Esophagus muscularis mucosa (tissue), 4 donors: ENCODE results near the gene DAZAP1. TPM values are rescaled to one million over a fixed set of nuclear protein-coding genes. Genes with fewer than 3 reads are reported as not detected.

Experiments used
- DNase-seq: peaks from one replicate; pipeline ENCODE4 v3.0.0-alpha.2; 2017; ENCODE audit errors: extremely low spot score
- H3K27ac ChIP-seq, 4 donors: fragments of 200-600 bp; sonication (generic); replicated peaks in 1 of 4; 1 replicate in 3 of 4; 2 replicates in 1 of 4; pipeline ENCODE4 v1.5.1; 2016 to 2019; ENCODE audit warnings: mild to moderate bottlenecking in 1 of 4
- H3K27me3 ChIP-seq, 4 donors: fragments of 200-600 bp; sonication (generic); one replicate each; pipeline versions ENCODE4 v1.5.1 to v1.6.0; 2016 to 2019
- H3K36me3 ChIP-seq, 4 donors: fragments of 200-600 bp; sonication (generic); one replicate each; pipeline ENCODE4 v1.5.1; 2016 to 2019
- H3K4me1 ChIP-seq, 4 donors: fragments of 200-600 bp; sonication (generic); one replicate each; pipeline ENCODE4 v1.5.1; 2016 to 2019
- H3K4me3 ChIP-seq, 4 donors: fragments of 200-600 bp; sonication (generic); 1 replicate in 2 of 4; 2 replicates in 2 of 4; pipeline ENCODE4 v1.5.1; 2016 to 2019; ENCODE audit warnings: mild to moderate bottlenecking in 4 of 4, moderate library complexity in 1 of 4
- H3K9me3 ChIP-seq, 4 donors: fragments of 200-600 bp; sonication (generic); 1 replicate in 3 of 4; 2 replicates in 1 of 4; pipeline ENCODE4 v1.5.1; 2016 to 2019
- EP300 ChIP-seq: sonication (generic); formaldehyde crosslinking; IDR thresholded peaks from one replicate; pipeline ENCODE4 v1.6.1; 2017; ENCODE audit warnings: antibody characterized with exemption
- POLR2A ChIP-seq: fragments of 450-650 bp; IDR thresholded peaks from one replicate; pipeline ENCODE4 v1.6.1; 2017; ENCODE audit warnings: antibody characterized with exemption, moderate library complexity, mild to moderate bottlenecking, low read depth
- POLR2AphosphoS5 ChIP-seq, 2 donors: sonication (generic); formaldehyde crosslinking; IDR thresholded peaks; one replicate each; pipeline ENCODE4 v1.6.1; 2017; ENCODE audit warnings: antibody characterized with exemption in 2 of 2
- WGBS: methylation state at CpG from one replicate; pipeline ENCODE4 v1.1.5; 2018; 5-methylcytosine and 5-hydroxymethylcytosine counted together
- intact Hi-C: fragments of 100-400 bp; cut with DNase I; formaldehyde crosslinking; loops from one replicate; pipeline ENCODE4 v1.15.1; 2023
- total RNA-seq, 4 donors: library from RNA; depleted of rRNA; stranded (reverse); fragments of >200 nt; gene quantifications; one replicate each; pipeline versions ENCODE4 v1.1.0 to v1.2.1, GENCODE V29; 2016
- TF ChIP-seq, protein P1 (sequence below), 3 experiments: fragments of 200-600 bp in 2 of 3; fragments of 450-650 bp in 1 of 3; sonication (generic) in 2 of 3; IDR thresholded peaks; one replicate each; pipeline ENCODE4 v1.5.1; 2017 to 2019; ENCODE audit warnings: antibody characterized with exemption in 3 of 3, mild to moderate bottlenecking in 2 of 3, moderate library complexity in 1 of 3

DAZAP1 gene
- total RNA-seq, 4 donors from 2014 or later = 44.9 to 79.4 (median 52.9) TPM

DNA sequence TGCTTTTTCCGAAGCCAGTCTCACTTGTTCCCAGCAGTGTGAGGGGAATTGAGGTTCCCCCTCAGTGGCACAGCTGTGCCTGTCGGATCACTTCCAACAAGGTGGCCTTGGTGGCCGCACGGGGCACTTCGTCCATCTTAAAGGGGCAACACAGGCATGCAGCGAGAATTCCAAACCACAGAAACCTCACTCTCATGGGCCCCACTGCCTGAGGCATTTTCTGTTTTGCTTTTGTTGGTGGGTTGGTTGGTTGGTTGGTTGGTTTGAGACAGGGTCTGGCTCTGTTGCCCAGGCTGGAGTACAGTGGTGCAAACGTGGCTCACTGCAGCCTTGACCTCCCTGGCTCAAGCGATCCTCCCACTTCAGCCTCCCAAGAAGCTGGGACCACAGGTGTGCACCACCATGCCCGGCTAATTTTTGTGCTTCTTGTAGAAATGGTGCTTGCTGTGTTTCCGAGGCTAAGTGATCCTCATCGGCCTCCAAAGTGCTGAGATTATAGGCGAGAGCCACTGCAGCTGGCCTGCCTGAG, 27.4 kb upstream of the DAZAP1 start:
- Histone ChIP-seq H3K27me3 (no peaks in the 10 kb centered on the region), H3K4me1 (peaks cover 12 to 27% (median 18%) of the 10 kb centered on the region in 4 donors), H3K9me3 (no peaks in the 10 kb centered on the region), H3K36me3 (peaks cover 10 to 25% (median 22%) of the 10 kb centered on the region in 4 donors), H3K4me3 (no peak overlapping the region), H3K27ac (no peak overlapping the region)
- TF ChIP-seq POLR2AphosphoS5 (IDR thresholded peaks at IDR 0.05) (no peak), POLR2A (no peak), EP300 (no peak)
- TF ChIP-seq, protein P1, sequence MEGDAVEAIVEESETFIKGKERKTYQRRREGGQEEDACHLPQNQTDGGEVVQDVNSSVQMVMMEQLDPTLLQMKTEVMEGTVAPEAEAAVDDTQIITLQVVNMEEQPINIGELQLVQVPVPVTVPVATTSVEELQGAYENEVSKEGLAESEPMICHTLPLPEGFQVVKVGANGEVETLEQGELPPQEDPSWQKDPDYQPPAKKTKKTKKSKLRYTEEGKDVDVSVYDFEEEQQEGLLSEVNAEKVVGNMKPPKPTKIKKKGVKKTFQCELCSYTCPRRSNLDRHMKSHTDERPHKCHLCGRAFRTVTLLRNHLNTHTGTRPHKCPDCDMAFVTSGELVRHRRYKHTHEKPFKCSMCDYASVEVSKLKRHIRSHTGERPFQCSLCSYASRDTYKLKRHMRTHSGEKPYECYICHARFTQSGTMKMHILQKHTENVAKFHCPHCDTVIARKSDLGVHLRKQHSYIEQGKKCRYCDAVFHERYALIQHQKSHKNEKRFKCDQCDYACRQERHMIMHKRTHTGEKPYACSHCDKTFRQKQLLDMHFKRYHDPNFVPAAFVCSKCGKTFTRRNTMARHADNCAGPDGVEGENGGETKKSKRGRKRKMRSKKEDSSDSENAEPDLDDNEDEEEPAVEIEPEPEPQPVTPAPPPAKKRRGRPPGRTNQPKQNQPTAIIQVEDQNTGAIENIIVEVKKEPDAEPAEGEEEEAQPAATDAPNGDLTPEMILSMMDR (IDR thresholded peaks at IDR 0.05) = no peak
- WGBS = 82% methylated on average over 12 of the region's 12 CpGs
- DNase-seq = no peak
- intact Hi-C loops = no loop called here

DNA sequence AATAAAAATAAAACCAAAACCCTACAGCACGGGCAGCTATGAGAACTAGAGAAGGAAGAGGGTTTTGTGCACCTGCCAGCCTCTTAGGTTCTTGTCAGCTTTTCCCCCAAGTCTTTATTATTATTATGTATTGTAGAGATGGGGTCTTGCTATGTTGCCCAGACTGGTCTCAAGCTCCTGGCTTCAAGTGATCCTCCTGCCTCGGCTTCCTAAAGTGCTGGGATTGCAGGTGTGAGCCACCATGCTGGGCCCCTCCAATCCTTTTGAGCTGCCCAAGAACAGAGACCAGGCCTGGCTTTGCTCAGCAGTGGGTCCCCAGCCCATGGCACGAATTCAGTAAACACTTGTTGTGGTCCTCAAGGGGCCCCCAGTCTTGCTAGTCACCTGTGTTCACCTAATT, 25.1 kb upstream of the DAZAP1 start:
- no peak for DNase-seq
- 82% methylated on average over 3 of the region's 3 CpGs for WGBS
- no peak for TF ChIP-seq POLR2A
- TF ChIP-seq POLR2AphosphoS5 (IDR thresholded peaks at IDR 0.05) = no peak
- no peak for TF ChIP-seq EP300
- TF ChIP-seq, protein P1 (IDR thresholded peaks at IDR 0.05) = no peak
- Histone ChIP-seq H3K27me3 (no peaks in the 10 kb centered on the region), H3K36me3 (peaks cover 5 to 30% (median 11%) of the 10 kb centered on the region in 4 donors), H3K27ac (no peak overlapping the region), H3K9me3 (no peaks in the 10 kb centered on the region), H3K4me3 (no peak overlapping the region), H3K4me1 (peaks cover 34 to 49% (median 40%) of the 10 kb centered on the region in 4 donors)
- intact Hi-C loops = no loop called here

DNA sequence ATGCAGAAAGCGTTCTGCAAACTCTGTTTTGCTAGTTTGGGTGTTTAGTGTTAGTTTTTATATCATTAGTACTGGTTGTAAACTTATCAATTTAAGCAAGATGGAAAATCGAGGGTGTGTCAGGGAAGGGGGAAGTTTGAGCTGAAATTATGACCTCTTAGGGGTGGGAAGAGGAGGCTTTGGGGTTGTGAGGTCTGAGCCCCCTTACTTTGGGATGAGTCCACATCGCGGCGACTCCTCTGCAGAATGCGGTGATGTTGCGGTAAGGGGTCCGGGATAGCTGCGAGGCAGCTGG, 24.4 kb upstream of the DAZAP1 start:
- intact Hi-C loops = loop anchor here (1.0 kb wide), 1 partner anchor 29 kb away; a partner anchor contains a TSS
- WGBS = 16% methylated on average over 9 of the region's 9 CpGs
- no peak for DNase-seq
- peak overlapping the region in 3 of 4 donors; percentile 92 to 95 (median 94) for H3K27ac ChIP-seq
- H3K9me3 ChIP-seq = no peaks in the 10 kb centered on the region
- H3K36me3 ChIP-seq = peaks cover 1 to 28% (median 7%) of the 10 kb centered on the region in 4 donors
- H3K27me3 ChIP-seq = no peaks in the 10 kb centered on the region
- peak overlapping the region; percentile 72 to 99 (median 90) for H3K4me3 ChIP-seq
- TF ChIP-seq, protein P1 (IDR thresholded peaks at IDR 0.05) = no peak
- TF ChIP-seq EP300 (no peak), POLR2A (no peak), POLR2AphosphoS5 (IDR thresholded peaks at IDR 0.05) (no peak)
- peaks cover 38 to 56% (median 47%) of the 10 kb centered on the region in 4 donors for H3K4me1 ChIP-seq

DNA sequence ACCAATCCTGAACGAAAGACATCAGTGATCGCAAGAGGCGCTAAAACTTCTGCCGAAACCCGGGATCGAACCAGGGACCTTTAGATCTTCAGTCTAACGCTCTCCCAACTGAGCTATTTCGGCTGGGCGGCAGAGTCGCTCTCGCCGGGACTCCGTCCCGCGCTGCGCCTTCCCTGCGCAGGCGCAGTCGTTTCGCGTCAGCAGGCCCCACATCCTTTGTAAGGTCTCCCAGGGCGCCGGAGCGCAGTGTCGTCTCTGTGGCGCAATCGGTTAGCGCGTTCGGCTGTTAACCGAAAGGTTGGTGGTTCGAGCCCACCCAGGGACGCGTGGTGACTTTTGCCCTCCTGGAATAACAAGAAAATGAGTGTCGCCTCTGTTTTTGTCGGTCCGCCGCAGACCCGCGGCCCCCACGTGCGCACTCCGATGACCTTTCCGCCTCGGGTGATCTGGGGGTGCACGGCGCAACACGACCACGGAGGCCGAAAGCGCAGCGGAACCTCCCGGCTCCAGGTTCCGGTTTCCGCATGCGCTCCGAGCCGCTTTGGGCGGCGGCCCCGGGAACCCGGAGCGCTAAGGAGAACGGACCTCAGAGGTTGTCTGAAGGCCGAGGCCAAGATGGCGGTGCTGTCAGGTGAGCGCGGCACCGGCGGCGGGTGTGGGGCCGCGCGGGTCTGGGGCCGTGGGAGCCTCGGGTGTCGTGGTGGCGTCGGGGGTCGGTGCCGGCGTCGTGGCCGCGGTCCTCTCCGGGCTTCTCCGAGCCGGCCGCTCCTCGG, 23.9 kb upstream of the DAZAP1 start, which contains the start of gene NDUFS7:
NDUFS7 (plus strand) TSS at position 596 of the 773 bp plus-strand sequence; CDS start at position 616, 20 bp downstream.
- no peaks in the 10 kb centered on the region for H3K9me3 ChIP-seq
- intact Hi-C loops = loop anchor here (1.0 kb wide), 1 partner anchor 29 kb away; a partner anchor contains a TSS
- H3K4me1 ChIP-seq = peaks cover 43 to 61% (median 49%) of the 10 kb centered on the region in 4 donors
- WGBS = 0% methylated on average over 25 of the region's 90 CpGs
- TF ChIP-seq POLR2AphosphoS5 (IDR thresholded peaks at IDR 0.05) (peak; percentile 79 to 86), EP300 (no peak), POLR2A (peak; percentile 50)
- TF ChIP-seq, protein P1 (IDR thresholded peaks at IDR 0.05) = peak in 2 of 3 experiments; percentile 21 to 25
- peak; percentile 98 for DNase-seq
- H3K27ac ChIP-seq = peak within 1 kb of the TSS; percentile 87 to 95 (median 93)
- peak within 1 kb of the TSS; percentile 72 to 99 (median 90) for H3K4me3 ChIP-seq
- no peaks in the 10 kb centered on the region for H3K27me3 ChIP-seq
- H3K36me3 ChIP-seq = peaks cover 7 to 28% (median 11%) of the 10 kb centered on the region in 4 donors
